NCI-H2029 treated with DMSO at 0.1 percent for 48 hours (cell line): ENCODE measurements around the gene MEGF11.
A peak's percentile ranks its signal among the peaks of the same experiment; 100 is the strongest.

Experiments
- DNase-seq: peaks from one replicate; lab custom pipeline; 2025; lab: John Stamatoyannopoulos, UW

The MEGF11 gene

GRCh38 chr15:66170042-66170441 lies 83.5 kb downstream of the MEGF11 start:
- DNase-seq: no peak

- DNase-seq: no peak
Observed at GRCh38 chr15:66169625-66170024, 83.9 kb downstream of the MEGF11 start.

GRCh38 chr15:66169023-66169422 lies 84.5 kb downstream of the MEGF11 start:
- no peak for DNase-seq

GRCh38 chr15:66167854-66168253 lies 85.7 kb downstream of the MEGF11 start:
- no peak for DNase-seq

- DNase-seq: no peak
Observed at GRCh38 chr15:66165856-66166255, 87.7 kb downstream of the MEGF11 start.

- no peak for DNase-seq
Observed at GRCh38 chr15:66164788-66165187, 88.8 kb downstream of the MEGF11 start.

GRCh38 chr15:66163553-66163952 lies 90.0 kb downstream of the MEGF11 start:
- no peak for DNase-seq

- no peak for DNase-seq
Observed at GRCh38 chr15:66162286-66162685, 91.3 kb downstream of the MEGF11 start.

GRCh38 chr15:66161575-66162118 lies 91.9 kb downstream of the MEGF11 start:
- no peak for DNase-seq

- DNase-seq: no peak
Observed at GRCh38 chr15:66161108-66161507, 92.4 kb downstream of the MEGF11 start.

GRCh38 chr15:66157507-66157906 lies 96.0 kb downstream of the MEGF11 start:
- no peak for DNase-seq

GRCh38 chr15:66156310-66156975 lies 97.1 kb downstream of the MEGF11 start:
- no peak for DNase-seq

- no peak for DNase-seq
Observed at GRCh38 chr15:66155065-66155464, 98.5 kb downstream of the MEGF11 start.

GRCh38 chr15:66154581-66154980 lies 99.0 kb downstream of the MEGF11 start:
- no peak for DNase-seq

GRCh38 chr15:66153549-66154415 lies 99.8 kb downstream of the MEGF11 start:
- peak; percentile 23 for DNase-seq

- no peak for DNase-seq
Observed at GRCh38 chr15:66152650-66153049, 100.9 kb downstream of the MEGF11 start.

- peak; percentile 57 for DNase-seq
Observed at GRCh38 chr15:66151809-66152208, 101.7 kb downstream of the MEGF11 start.

- no peak for DNase-seq
Observed at GRCh38 chr15:66149871-66150270, 103.7 kb downstream of the MEGF11 start.

GRCh38 chr15:66148187-66148586 lies 105.4 kb downstream of the MEGF11 start:
- DNase-seq: no peak

GRCh38 chr15:66147440-66147839 lies 106.1 kb downstream of the MEGF11 start:
- no peak for DNase-seq

GRCh38 chr15:66145726-66146182 lies 107.8 kb downstream of the MEGF11 start:
- peak; percentile 80 for DNase-seq

GRCh38 chr15:66144978-66145725 lies 108.4 kb downstream of the MEGF11 start:
- peak; percentile 80 for DNase-seq
